IMR-90 (cell line): ENCODE measurements around the gene WNT6. TPM values are rescaled to one million over a fixed set of nuclear protein-coding genes. Genes with fewer than 3 reads are reported as not detected.

ENCODE experiments used
- ATAC-seq: fragments of 200-7000 bp; cut with Tn5 transposase; 2 replicates; pipeline ENCODE4 v1.9.1; 2020; ENCODE audit warnings: low read depth, mild to moderate bottlenecking, moderate library complexity
- BruUV-seq: library from RNA; stranded (reverse); fragments of 400-500 nt; replicated peaks from 2 replicates; lab custom pipeline; 2021; lab: Mats Ljungman, UMichigan
- CTCF ChIA-PET: fragments of 300-600 bp; formaldehyde crosslinking; extraction: SDS; loops from one replicate; lab custom pipeline; 2021; ENCODE audit warnings: antibody characterized with exemption; lab: Yijun Ruan, JAX
- POLR2A ChIA-PET: fragments of 300-600 bp; sonication (Branson Sonifier 250); formaldehyde crosslinking; loops from one replicate; lab custom pipeline; 2022; ENCODE audit warnings: antibody characterized with exemption; ENCODE audit not compliant: unreplicated experiment; lab: Charles Lee
- DNase-seq: peaks from one replicate; pipeline ENCODE4 v3.0.0; 2013
- H2AFZ ChIP-seq: replicated peaks from 2 replicates; pipeline ENCODE3; 2013; ENCODE audit warnings: low read length, mild to moderate bottlenecking; ENCODE audit not compliant: poor library complexity
- H2AK5ac ChIP-seq: 2 replicates; pipeline ENCODE4 v1.6.1; 2013; ENCODE audit warnings: low read depth, low read length, inconsistent platforms
- H2AK9ac ChIP-seq: replicated peaks from 2 replicates; pipeline ENCODE3; 2013; ENCODE audit warnings: mild to moderate bottlenecking, low read depth, low read length, moderate library complexity; ENCODE audit not compliant: poor library complexity
- H2BK120ac ChIP-seq: 2 replicates; pipeline ENCODE4 v1.6.1; 2013; ENCODE audit warnings: low read depth, low read length, inconsistent platforms
- H2BK15ac ChIP-seq: 3 replicates; pipeline ENCODE4 v1.6.1; 2013; ENCODE audit warnings: low read depth, low read length, inconsistent platforms
- H2BK20ac ChIP-seq: 2 replicates; pipeline ENCODE4 v1.6.1; 2013; ENCODE audit warnings: low read depth, mild to moderate bottlenecking, inconsistent platforms, low read length, moderate library complexity
- H2BK5ac ChIP-seq: 2 replicates; pipeline ENCODE4 v1.6.1; 2013; ENCODE audit warnings: mild to moderate bottlenecking, low read depth, low read length, inconsistent platforms; ENCODE audit not compliant: poor library complexity, severe bottlenecking
- H3K14ac ChIP-seq: replicated peaks from 2 replicates; pipeline ENCODE4 v1.6.1; 2013; ENCODE audit warnings: low read depth, low read length, inconsistent platforms
- H3K18ac ChIP-seq: 2 replicates; pipeline ENCODE4 v1.6.1; 2013; ENCODE audit warnings: low read depth, low read length, control low read depth
- H3K23ac ChIP-seq: 2 replicates; pipeline ENCODE4 v1.6.1; 2013; ENCODE audit warnings: low read depth, low read length, inconsistent platforms
- H3K27ac ChIP-seq: 2 replicates; pipeline ENCODE4 v1.5.1; 2013; ENCODE audit warnings: mild to moderate bottlenecking, control low read depth, low read length; ENCODE audit not compliant: insufficient read depth
- H3K27me3 ChIP-seq: 2 replicates; pipeline ENCODE4 v1.6.1; 2013; ENCODE audit warnings: low read length; ENCODE audit not compliant: control insufficient read depth, insufficient read depth
- H3K36me3 ChIP-seq: 2 replicates; pipeline ENCODE4 v1.6.1; 2013; ENCODE audit warnings: low read length, mixed read lengths; ENCODE audit not compliant: control insufficient read depth, insufficient read depth
- H3K4ac ChIP-seq: 2 replicates; pipeline ENCODE4 v1.6.1; 2013; ENCODE audit warnings: low read depth, low read length, inconsistent platforms
- H3K4me1 ChIP-seq: 2 replicates; pipeline ENCODE4 v1.6.1; 2013; ENCODE audit warnings: low read length, mixed read lengths; ENCODE audit not compliant: control insufficient read depth, insufficient read depth
- H3K4me2 ChIP-seq: 2 replicates; pipeline ENCODE4 v1.6.1; 2013; ENCODE audit warnings: low read depth, mild to moderate bottlenecking, control low read depth, low read length, moderate library complexity
- H3K4me3 ChIP-seq: 2 replicates; pipeline ENCODE4 v1.5.1; 2013; ENCODE audit warnings: low read depth, mild to moderate bottlenecking, control low read depth, low read length, moderate library complexity; ENCODE audit not compliant: insufficient read depth
- H3K56ac ChIP-seq: 2 replicates; pipeline ENCODE4 v1.6.1; 2013; ENCODE audit warnings: low read length, inconsistent platforms; ENCODE audit not compliant: insufficient read depth; ENCODE audit errors: extremely low read depth
- H3K79me1 ChIP-seq, 2 experiments: 2 replicates each; pipeline ENCODE4 v1.6.1; 2013; ENCODE audit warnings: low read length in 2 of 2, inconsistent platforms in 1 of 2, low read depth in 1 of 2
- H3K9ac ChIP-seq: 2 replicates; pipeline ENCODE4 v1.6.1; 2013; ENCODE audit warnings: low read depth, low read length, control low read depth
- H3K9me1 ChIP-seq: 2 replicates; pipeline ENCODE4 v1.6.1; 2013; ENCODE audit warnings: low read length, inconsistent platforms; ENCODE audit not compliant: insufficient read depth
- H3K9me3 ChIP-seq: 2 replicates; pipeline ENCODE4 v1.6.1; 2013; ENCODE audit warnings: low read length; ENCODE audit not compliant: control insufficient read depth, insufficient read depth
- H4K20me1 ChIP-seq: 2 replicates; pipeline ENCODE4 v1.6.1; 2013; ENCODE audit warnings: low read length, inconsistent platforms; ENCODE audit not compliant: insufficient read depth
- H4K5ac ChIP-seq: 2 replicates; pipeline ENCODE4 v1.6.1; 2013; ENCODE audit warnings: mild to moderate bottlenecking, low read depth, low read length, control low read depth
- H4K8ac ChIP-seq, 2 experiments: 2 replicates each; pipeline ENCODE4 v1.6.1; 2013; ENCODE audit warnings: low read depth in 2 of 2, low read length in 2 of 2, control low read depth in 1 of 2, inconsistent platforms in 1 of 2
- H4K91ac ChIP-seq: 2 replicates; pipeline ENCODE4 v1.6.1; 2013; ENCODE audit warnings: low read depth, low read length, inconsistent platforms; ENCODE audit not compliant: insufficient read depth
- BHLHE40 ChIP-seq: fragments of 150-350 bp; IDR thresholded peaks from 2 replicates; pipeline ENCODE4 v1.6.1; 2016; ENCODE audit warnings: mild to moderate bottlenecking, low read depth, low read length
- FOS ChIP-seq: fragments of 150-350 bp; IDR thresholded peaks from 2 replicates; pipeline ENCODE4 v1.6.1; 2016; ENCODE audit warnings: low read depth, low read length
- MXI1 ChIP-seq: IDR thresholded peaks from 2 replicates; pipeline ENCODE4 v1.6.1; 2012; ENCODE audit warnings: low read depth, mild to moderate bottlenecking, low read length, moderate library complexity, borderline replicate concordance
- RFX5 ChIP-seq: IDR thresholded peaks from 2 replicates; pipeline ENCODE4 v1.8.0; 2012; ENCODE audit warnings: low read depth, mild to moderate bottlenecking, low read length, moderate library complexity
- WGBS, 2 experiments: methylation state at CpG; one replicate each; pipeline versions ENCODE4 v1.1.5 to v1.1.7; 2013; ENCODE audit warnings: missing lambda C conversion rate in 2 of 2; ENCODE audit not compliant: insufficient read length in 1 of 2; ENCODE audit errors: extremely low coverage in 2 of 2; 5-methylcytosine and 5-hydroxymethylcytosine counted together
- dilution Hi-C: fragments of 300-500 bp; cut with HindIII; formaldehyde crosslinking; loops from one replicate; pipeline ENCODE4 v1.14.3; 2018; ENCODE audit warnings: low sequenced_read_pairs; ENCODE audit not compliant: unreplicated experiment
- in situ Hi-C: fragments of 300-500 bp; cut with MboI; formaldehyde crosslinking; loops from 3 replicates; pipeline ENCODE4 v1.14.3; 2019; ENCODE audit warnings: low sequenced_read_pairs, inconsistent platforms, mixed read lengths
- intact Hi-C: fragments of 100-400 bp; cut with micrococcal nuclease; formaldehyde crosslinking; loops from 2 replicates; pipeline ENCODE4 v1.10.0; 2022
- polyA plus RNA-seq, 3 experiments: library from polyadenylated mRNA; depleted of rRNA; stranded (reverse); fragments of >200 nt; gene quantifications; 2 replicates each; pipeline ENCODE4 v1.2.3, GENCODE V29; 2012; ENCODE audit warnings: low replicate concordance in 1 of 3
- total RNA-seq: library from RNA; depleted of rRNA; stranded (reverse); fragments of >200 nt; gene quantifications from 2 replicates; pipeline ENCODE4 v1.2.3, GENCODE V29; 2012

WNT6 gene
- total and polyA plus RNA-seq, 2 of the 4 experiments (the other 2 are of a cell fraction), result not detected

GRCh38 chr2:218832081-218832480 is 27.5 kb upstream of the WNT6 start:
- CTCF ChIA-PET, result interaction anchor here (0.6 to 1.1 kb wide), 2 partner anchors 122 to 123 kb away, joined by 3 read pairs; partner anchors contain the start of gene TTLL4
- Histone ChIP-seq H4K20me1 (no peaks in the 10 kb centered on the region), H3K27me3 (peaks cover 69% of the 10 kb centered on the region), H3K56ac (no peak overlapping the region), H3K4me1 (no peaks in the 10 kb centered on the region), H2AK5ac (no peak overlapping the region), H2BK120ac (no peak overlapping the region), H4K5ac (no peak overlapping the region), H2BK5ac (no peak overlapping the region), H3K4me3 (no peak overlapping the region), H2AK9ac (peak overlapping the region; percentile 6), H3K79me1 (no peaks in the 10 kb centered on the region), H3K18ac (no peak overlapping the region), H3K9me1 (no peaks in the 10 kb centered on the region; the same call in 1 of the 2 replicates), H3K36me3 (no peaks in the 10 kb centered on the region), H3K4me2 (no peak overlapping the region), H3K27ac (no peak overlapping the region), H4K91ac (no peak overlapping the region), H3K23ac (no peak overlapping the region), H2BK15ac (no peak overlapping the region), H2AFZ (no peak overlapping the region), H4K8ac (no peak overlapping the region), H3K14ac (no peak overlapping the region), H3K9me3 (no peaks in the 10 kb centered on the region), H3K4ac (no peak overlapping the region), H3K9ac (no peak overlapping the region), H2BK20ac (no peak overlapping the region)
- intact Hi-C loops (no loop called here), dilution Hi-C loops (no loop called here), in situ Hi-C loops (no loop called here)
- BruUV-seq, result no TSS peak
- TF ChIP-seq MXI1, result no peak
- no peak for TF ChIP-seq RFX5
- TF ChIP-seq BHLHE40, result no peak
- no peak for TF ChIP-seq FOS
- DNase-seq, result no peak
- 87% methylated on average over 3 of the region's 3 CpGs; no CpG with 5 or more reads in 1 of the 2 experiments for WGBS, 2 experiments
- POLR2A ChIA-PET, result no interaction called here
- ATAC-seq, result no peak
